H1 (cell line): Measurements from ENCODE around the gene TNN. TPM values are rescaled to one million over a fixed set of nuclear protein-coding genes. Genes with fewer than 3 reads are reported as not detected.

ENCODE experiments used
- BCL11A ChIP-seq, 2 experiments: IDR thresholded peaks; one replicate each; pipeline ENCODE4 v1.6.1; 2011; ENCODE audit warnings: low read depth in 2 of 2, low read length in 2 of 2, mild to moderate bottlenecking in 2 of 2
- CBX8 ChIP-seq: fragments of 300-800, 300-1000 bp; sonication (generic); IDR thresholded peaks from 2 replicates; pipeline ENCODE4 v1.7.1; 2016; ENCODE audit warnings: low read depth, low read length, borderline replicate concordance
- CHD7 ChIP-seq: fragments of 300-600 bp; sonication (generic); IDR thresholded peaks from 2 replicates; pipeline ENCODE4 v1.7.1; 2012; ENCODE audit warnings: low read length, moderate library complexity, mild to moderate bottlenecking, inconsistent platforms; ENCODE audit not compliant: insufficient replicate concordance
- CTBP2 ChIP-seq: IDR thresholded peaks from 2 replicates; pipeline ENCODE4 v1.7.0; 2011; ENCODE audit warnings: borderline replicate concordance, mild to moderate bottlenecking, moderate library complexity, mixed read lengths, low read length; ENCODE audit not compliant: insufficient read depth, insufficient read length
- GTF2F1 ChIP-seq: IDR thresholded peaks from 2 replicates; pipeline ENCODE4 v1.6.1; 2012; ENCODE audit warnings: low read depth, low read length, improper control_type of control experiment, borderline replicate concordance
- POLR2AphosphoS5 ChIP-seq: IDR thresholded peaks from 2 replicates; pipeline ENCODE4 v1.6.1; 2011; ENCODE audit warnings: low read depth, low read length
- SP2 ChIP-seq: IDR thresholded peaks from 2 replicates; pipeline ENCODE4 v1.6.1; 2012; ENCODE audit warnings: mild to moderate bottlenecking, low read length, inconsistent platforms
- TCF12 ChIP-seq: IDR thresholded peaks from 2 replicates; pipeline ENCODE4 v1.6.1; 2011; ENCODE audit warnings: low read depth, mild to moderate bottlenecking, low read length
- TEAD4 ChIP-seq: IDR thresholded peaks from 2 replicates; pipeline ENCODE4 v1.6.1; 2012; ENCODE audit warnings: low read depth, low read length, inconsistent platforms, mixed read lengths
- polyA plus RNA-seq, 7 experiments: library from polyadenylated mRNA; depleted of rRNA in 3 of 7; stranded (reverse) in 5 of 7; unstranded in 2 of 7; fragments of >200 nt in 5 of 7; fragments of 200-250 nt in 2 of 7; gene quantifications; 1 replicate in 5 of 7; 2 replicates in 1 of 7; 4 replicates in 1 of 7; pipeline versions ENCODE4 v1.2.1 to v1.2.3, GENCODE V29; 2011 to 2013; ENCODE audit warnings: missing spikeins in 2 of 7, mixed read lengths in 2 of 7
- total RNA-seq: library from RNA; stranded (reverse); fragmentation: NEBNext Ultra II Directional; extraction: Animal tissue kit (Norgen Biotek cat#: 25700); gene quantifications from 2 replicates; pipeline ENCODE4 v1.2.1, GENCODE V29; 2021
- TF ChIP-seq, protein P1 (sequence below): IDR thresholded peaks from 2 replicates; pipeline ENCODE4 v1.6.1; 2011; ENCODE audit warnings: low read depth, mild to moderate bottlenecking, low read length; ENCODE audit not compliant: insufficient read depth

TNN gene
- total and polyA plus RNA-seq, 2 of the 8 experiments (the other 6 are each of a cell fraction or from before 2014, with no cell fraction given) = 0.21 to 0.30 TPM

GRCh38 chr1:175130649-175131045 lies 63.0 kb downstream of the TNN start (continued):
- TF ChIP-seq CHD7 = no peak
- no peak for TF ChIP-seq BCL11A (IDR thresholded peaks at IDR 0.05; ENCODE audit: low read depth in 2 of 2, low read length in 2 of 2)
- TF ChIP-seq, protein P1, sequence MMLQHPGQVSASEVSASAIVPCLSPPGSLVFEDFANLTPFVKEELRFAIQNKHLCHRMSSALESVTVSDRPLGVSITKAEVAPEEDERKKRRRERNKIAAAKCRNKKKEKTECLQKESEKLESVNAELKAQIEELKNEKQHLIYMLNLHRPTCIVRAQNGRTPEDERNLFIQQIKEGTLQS = no peak
- no peak for TF ChIP-seq SP2
- TF ChIP-seq POLR2AphosphoS5 = no peak
- no peak for TF ChIP-seq GTF2F1
- TF ChIP-seq CTBP2 = no peak
- TF ChIP-seq TEAD4 = no peak
- TF ChIP-seq CBX8 = no peak
- no peak for TF ChIP-seq TCF12
